Activated CD8-positive, alpha-beta memory T cell treated with anti-CD3 and anti-CD28 coated beads, Interleukin-2, amount 50 U/mL, for 24 hours (primary cell): ENCODE measurements around the gene CHRNA3.

Source experiments
- DNase-seq: peaks from one replicate; pipeline ENCODE4 v3.0.0-alpha.2; 2020; ENCODE audit errors: extremely low read depth

The CHRNA3 gene

GRCh38 chr15:78620527-78621421, at the start of gene CHRNA3:
Gene CHRNA3 (minus strand): TSS chr15:78620996. CDS start chr15:78620794, 202 bp downstream.
- DNase-seq = no peak

GRCh38 chr15:78668987-78669386, 48.2 kb upstream of the CHRNA3 start:
- no peak for DNase-seq

GRCh38 chr15:78667578-78668236, 46.9 kb upstream of the CHRNA3 start:
- DNase-seq = no peak

- DNase-seq = no peak
These were observed 45.2 kb upstream of the CHRNA3 start for GRCh38 chr15:78666010-78666409.

- DNase-seq = no peak
These were observed 42.9 kb upstream of the CHRNA3 start for GRCh38 chr15:78663703-78664102.

- no peak for DNase-seq
These were observed 41.2 kb upstream of the CHRNA3 start for GRCh38 chr15:78662028-78662427.

GRCh38 chr15:78661001-78661400, 40.2 kb upstream of the CHRNA3 start:
- no peak for DNase-seq

- DNase-seq = no peak
These were observed 39.8 kb upstream of the CHRNA3 start for GRCh38 chr15:78660584-78660983.

GRCh38 chr15:78658823-78659222, 38.0 kb upstream of the CHRNA3 start:
- DNase-seq = no peak

- DNase-seq = no peak
These were observed 33.5 kb upstream of the CHRNA3 start for GRCh38 chr15:78654272-78654671.

- DNase-seq = no peak
These were observed 31.3 kb upstream of the CHRNA3 start for GRCh38 chr15:78651930-78652615.

- DNase-seq = no peak
These were observed 30.2 kb upstream of the CHRNA3 start for GRCh38 chr15:78651007-78651406.

GRCh38 chr15:78650022-78650421, 29.2 kb upstream of the CHRNA3 start:
- no peak for DNase-seq

- no peak for DNase-seq
These were observed 24.2 kb upstream of the CHRNA3 start for GRCh38 chr15:78645009-78645408.

GRCh38 chr15:78642331-78642730, 21.5 kb upstream of the CHRNA3 start:
- no peak for DNase-seq

GRCh38 chr15:78641749-78642275, 21.0 kb upstream of the CHRNA3 start:
- no peak for DNase-seq

GRCh38 chr15:78641102-78641748, 20.4 kb upstream of the CHRNA3 start, which contains the start of gene CHRNB4:
Gene CHRNB4 (minus strand): TSS chr15:78641210. CDS start chr15:78641133, 77 bp downstream.
- DNase-seq = no peak

- no peak for DNase-seq
These were observed 19.8 kb upstream of the CHRNA3 start for GRCh38 chr15:78640527-78641101.

GRCh38 chr15:78638658-78639314, 18.0 kb upstream of the CHRNA3 start:
- DNase-seq = no peak

GRCh38 chr15:78637776-78638435, 17.1 kb upstream of the CHRNA3 start:
- no peak for DNase-seq
